Measurements from ENCODE around the gene ACOX3. TPM values are rescaled to one million over a fixed set of nuclear protein-coding genes. Genes with fewer than 3 reads are reported as not detected.
"Not testable (repeated sequence)": the region's sequence is repeated elsewhere in the genome, so short reads cannot be mapped to it uniquely, and the experiment has no call there.

Gene ACOX3
- total RNA-seq, 1 experiment from 2014 or later = 21.0 TPM

GRCh38 chr4:8349664-8350236 is 90.8 kb downstream of the ACOX3 start:
- no TSS peak for BruUV-seq (replicated peaks)
- POLR2A ChIA-PET (ENCODE audit: unreplicated experiment) = no interaction called here
- intact Hi-C loops (cut with micrococcal nuclease; ENCODE audit: unreplicated experiment) = loop anchor here (5.0 kb wide), 1 partner anchor 47 kb away; no protein-coding TSS in a partner anchor

GRCh38 chr4:8349236-8349635 is 91.3 kb downstream of the ACOX3 start:
- H3K36me3 ChIP-seq (ENCODE audit: low read depth); H4K20me1 ChIP-seq (ENCODE audit: insufficient read depth); DNase-seq; POLR2A ChIA-PET (ENCODE audit: unreplicated experiment); H3K27me3 ChIP-seq (ENCODE audit: insufficient read depth, low read depth); H2AFZ ChIP-seq; H3K9me3 ChIP-seq (ENCODE audit: insufficient read depth, low read depth); CTCF ChIA-PET; BruUV-seq (replicated peaks); H3K4me3 ChIP-seq; H3K4me2 ChIP-seq; H3K9me2 ChIP-seq (ENCODE audit: insufficient read depth); H3K27ac ChIP-seq; intact Hi-C loops (cut with micrococcal nuclease; ENCODE audit: unreplicated experiment); H3K79me2 ChIP-seq (ENCODE audit: low read depth); H3F3A ChIP-seq (ENCODE audit: insufficient read depth, low read depth): not testable (repeated sequence)
- H3K4me1 ChIP-seq (replicated peaks; ENCODE audit: insufficient read depth) = peaks cover 14% of the 10 kb centered on the region

More at GRCh38 chr4:8349664-8350236, 90.8 kb downstream of the ACOX3 start:
- Histone ChIP-seq H3K4me1 (replicated peaks; ENCODE audit: insufficient read depth) (peaks cover 19% of the 10 kb centered on the region), H3K4me3 (no peak overlapping the region), H3K9me2 (ENCODE audit: insufficient read depth) (no peaks in the 10 kb centered on the region), H3K27ac (no peak overlapping the region), H2AFZ (no peak overlapping the region), H3K4me2 (no peak overlapping the region), H3K79me2 (ENCODE audit: low read depth) (no peaks in the 10 kb centered on the region), H3K36me3 (ENCODE audit: low read depth) (no peaks in the 10 kb centered on the region), H3K27me3 (ENCODE audit: insufficient read depth, low read depth) (no peaks in the 10 kb centered on the region), H3K9me3 (ENCODE audit: insufficient read depth, low read depth) (no peaks in the 10 kb centered on the region), H3F3A (ENCODE audit: insufficient read depth, low read depth) (peaks cover 8% of the 10 kb centered on the region), H4K20me1 (ENCODE audit: insufficient read depth) (no peaks in the 10 kb centered on the region)
- TF ChIP-seq CTCF (conservative IDR thresholded peaks at IDR 0.05) (no peak), EZH2 (IDR thresholded peaks at IDR 0.05; ENCODE audit: low read depth) (no peak)
- DNase-seq = no peak
- CTCF ChIA-PET = no interaction called here

GRCh38 chr4:8348071-8348470 is 92.5 kb downstream of the ACOX3 start:
- H3K9me3 ChIP-seq (ENCODE audit: insufficient read depth, low read depth) = no peaks in the 10 kb centered on the region
- H3K27me3 ChIP-seq (ENCODE audit: insufficient read depth, low read depth) = no peaks in the 10 kb centered on the region
- no peak overlapping the region for H3K4me3 ChIP-seq
- no peak overlapping the region for H3K4me2 ChIP-seq
- no peak overlapping the region for H2AFZ ChIP-seq
- POLR2A ChIA-PET (ENCODE audit: unreplicated experiment) = no interaction called here
- no peak overlapping the region for H3K27ac ChIP-seq
- CTCF ChIA-PET = no interaction called here
- H4K20me1 ChIP-seq (ENCODE audit: insufficient read depth) = no peaks in the 10 kb centered on the region
- H3K4me1 ChIP-seq (replicated peaks; ENCODE audit: insufficient read depth) = 0 out of 2 replicates have a peak, but pooled peaks cover 2% of the 10 kb centered on the region
- no peaks in the 10 kb centered on the region for H3K36me3 ChIP-seq (ENCODE audit: low read depth)
- H3K79me2 ChIP-seq (ENCODE audit: low read depth) = no peaks in the 10 kb centered on the region
- BruUV-seq (replicated peaks) = no TSS peak
- TF ChIP-seq CTCF (conservative IDR thresholded peaks at IDR 0.05) (no peak), EZH2 (IDR thresholded peaks at IDR 0.05; ENCODE audit: low read depth) (no peak)
- intact Hi-C loops (cut with micrococcal nuclease; ENCODE audit: unreplicated experiment) = no loop called here
- no peak for DNase-seq
- no peaks in the 10 kb centered on the region for H3F3A ChIP-seq (ENCODE audit: insufficient read depth, low read depth)
- H3K9me2 ChIP-seq (ENCODE audit: insufficient read depth) = no peaks in the 10 kb centered on the region

GRCh38 chr4:8347660-8348059 is 92.9 kb downstream of the ACOX3 start:
- no peaks in the 10 kb centered on the region for H4K20me1 ChIP-seq (ENCODE audit: insufficient read depth)
- H3K4me3 ChIP-seq = no peak overlapping the region
- TF ChIP-seq CTCF (conservative IDR thresholded peaks at IDR 0.05) (no peak), EZH2 (IDR thresholded peaks at IDR 0.05; ENCODE audit: low read depth) (no peak)
- H3K4me2 ChIP-seq = no peak overlapping the region
- no peaks in the 10 kb centered on the region for H3K4me1 ChIP-seq (replicated peaks; ENCODE audit: insufficient read depth)
- no peaks in the 10 kb centered on the region for H3K9me2 ChIP-seq (ENCODE audit: insufficient read depth)
- intact Hi-C loops (cut with micrococcal nuclease; ENCODE audit: unreplicated experiment) = no loop called here
- ChIA-PET CTCF (no interaction called here), POLR2A (ENCODE audit: unreplicated experiment) (no interaction called here)
- no peaks in the 10 kb centered on the region for H3K27me3 ChIP-seq (ENCODE audit: insufficient read depth, low read depth)
- H3F3A ChIP-seq (ENCODE audit: insufficient read depth, low read depth) = no peaks in the 10 kb centered on the region
- no TSS peak for BruUV-seq (replicated peaks)
- H3K79me2 ChIP-seq (ENCODE audit: low read depth) = no peaks in the 10 kb centered on the region
- no peak overlapping the region for H3K27ac ChIP-seq
- H3K36me3 ChIP-seq (ENCODE audit: low read depth) = no peaks in the 10 kb centered on the region
- no peak overlapping the region for H2AFZ ChIP-seq
- DNase-seq = no peak
- H3K9me3 ChIP-seq (ENCODE audit: insufficient read depth, low read depth) = no peaks in the 10 kb centered on the region
